ENCODE data around the gene NUSAP1.

The NUSAP1 gene

GRCh38 chr15:41291065-41291631 is 41.5 kb upstream of the NUSAP1 start:
- no peak for TF ChIP-seq CTCF (IDR thresholded peaks at IDR 0.05)

- no peak for TF ChIP-seq CTCF (IDR thresholded peaks at IDR 0.05)
Observed at GRCh38 chr15:41292521-41292920, 40.2 kb upstream of the NUSAP1 start.

- no peak for TF ChIP-seq CTCF (IDR thresholded peaks at IDR 0.05)
Observed at GRCh38 chr15:41301587-41301986, 31.1 kb upstream of the NUSAP1 start.

GRCh38 chr15:41304149-41304770 is 28.4 kb upstream of the NUSAP1 start:
- TF ChIP-seq CTCF (IDR thresholded peaks at IDR 0.05) = no peak

- no peak for TF ChIP-seq CTCF (IDR thresholded peaks at IDR 0.05)
Observed at GRCh38 chr15:41307679-41308078, 25.0 kb upstream of the NUSAP1 start.

- TF ChIP-seq CTCF (IDR thresholded peaks at IDR 0.05) = no peak
Observed at GRCh38 chr15:41309226-41309905, 23.3 kb upstream of the NUSAP1 start.

- no peak for TF ChIP-seq CTCF (IDR thresholded peaks at IDR 0.05)
Observed at GRCh38 chr15:41323611-41324010, 9.1 kb upstream of the NUSAP1 start.
